Vagina (tissue), 2 donors: ENCODE measurements around the gene DYNLL2.

ENCODE experiments used
- CTCF ChIP-seq, 3 experiments: fragments of 450-650 bp in 2 of 3; fragments of 200-600 bp in 1 of 3; sonication (generic) in 1 of 3; IDR thresholded peaks; one replicate each; pipeline ENCODE4 v1.5.1; 2017 to 2019; ENCODE audit warnings: antibody characterized with exemption in 3 of 3, mild to moderate bottlenecking in 2 of 3, moderate library complexity in 2 of 3
- POLR2A ChIP-seq, 2 donors: fragments of 450-650 bp; IDR thresholded peaks; one replicate each; pipeline ENCODE4 v1.6.1; 2017; ENCODE audit warnings: antibody characterized with exemption in 2 of 2, mild to moderate bottlenecking in 2 of 2, moderate library complexity in 2 of 2
- POLR2AphosphoS5 ChIP-seq, 2 donors: sonication (generic); formaldehyde crosslinking; IDR thresholded peaks; one replicate each; pipeline ENCODE4 v1.9.0; 2017; ENCODE audit warnings: antibody characterized with exemption in 2 of 2, mild to moderate bottlenecking in 2 of 2, low read depth in 1 of 2; ENCODE audit not compliant: insufficient read depth in 1 of 2

GRCh38 chr17:58043221-58044181, 39.7 kb upstream of the DYNLL2 start:
- no peak for TF ChIP-seq CTCF (IDR thresholded peaks at IDR 0.05)
- no peak for TF ChIP-seq POLR2A (IDR thresholded peaks at IDR 0.05)
- no peak for TF ChIP-seq POLR2AphosphoS5 (IDR thresholded peaks at IDR 0.05; ENCODE audit: insufficient read depth in 1 of 2, low read depth in 1 of 2)
